CD4-positive, alpha-beta T cell treated with Interleukin-15 for 4 hours (primary cell): ENCODE measurements around the gene DOC2A.
A peak's percentile ranks its signal among the peaks of the same experiment; 100 is the strongest.

ENCODE experiments used
- DNase-seq: peaks from one replicate; pipeline ENCODE4 v3.0.0-alpha.2; 2020; ENCODE audit warnings: low spot score

DOC2A gene

GRCh38 chr16:29989111-29989858, 21.5 kb downstream of the DOC2A start:
- no peak for DNase-seq

- no peak for DNase-seq
Observed at GRCh38 chr16:29988346-29989075, 22.3 kb downstream of the DOC2A start.

- no peak for DNase-seq
Observed at GRCh38 chr16:29987371-29988085, 23.3 kb downstream of the DOC2A start.

DNA sequence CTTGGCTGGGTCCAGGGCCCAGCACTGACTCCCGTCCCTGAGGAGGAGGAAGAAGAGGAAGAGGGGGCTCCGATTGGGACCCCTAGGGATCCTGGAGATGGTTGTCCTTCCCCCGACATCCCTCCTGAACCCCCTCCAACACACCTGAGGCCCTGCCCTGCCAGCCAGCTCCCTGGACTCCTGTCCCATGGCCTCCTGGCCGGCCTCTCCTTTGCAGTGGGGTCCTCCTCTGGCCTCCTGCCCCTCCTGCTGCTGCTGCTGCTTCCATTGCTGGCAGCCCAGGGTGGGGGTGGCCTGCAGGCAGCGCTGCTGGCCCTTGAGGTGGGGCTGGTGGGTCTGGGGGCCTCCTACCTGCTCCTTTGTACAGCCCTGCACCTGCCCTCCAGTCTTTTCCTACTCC, 23.9 kb downstream of the DOC2A start:
- no peak for DNase-seq

GRCh38 chr16:29986231-29986630, 24.6 kb downstream of the DOC2A start:
- no peak for DNase-seq

GRCh38 chr16:29985271-29985811, 25.5 kb downstream of the DOC2A start:
- DNase-seq, result no peak

- no peak for DNase-seq
Observed at GRCh38 chr16:29984764-29985147, 26.1 kb downstream of the DOC2A start.

DNA sequence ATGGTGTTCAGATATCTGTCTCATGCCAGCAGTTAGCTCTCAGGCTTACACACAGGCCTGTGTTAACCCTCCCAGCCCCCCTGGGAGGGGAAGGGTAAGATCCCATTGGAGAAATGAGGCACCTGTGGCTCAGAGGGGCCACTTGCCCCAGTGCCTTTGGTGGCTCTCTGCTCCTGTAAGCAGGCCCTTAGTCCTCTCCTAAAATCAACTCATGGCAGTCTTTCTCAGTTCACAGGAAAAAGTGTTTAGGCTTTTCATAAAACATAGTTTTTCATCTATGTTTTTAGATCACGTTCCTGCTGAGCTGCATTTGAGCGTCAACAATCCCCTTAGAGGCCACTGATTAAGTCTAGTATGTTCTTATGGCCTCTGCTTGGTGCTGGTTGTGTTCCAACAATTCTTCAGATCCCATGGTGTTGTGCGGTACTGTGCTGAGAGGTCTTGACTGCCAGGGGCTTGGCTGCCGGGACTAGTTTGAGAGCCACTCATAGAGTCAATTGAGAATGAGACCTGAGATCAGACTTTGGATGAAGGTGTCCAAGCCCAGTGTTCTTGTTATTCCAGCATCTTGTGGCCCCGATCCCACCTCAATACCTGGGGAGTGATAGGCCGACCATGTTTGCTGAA, 26.6 kb downstream of the DOC2A start:
- DNase-seq, result no peak

GRCh38 chr16:29983420-29984136, 27.2 kb downstream of the DOC2A start:
- DNase-seq, result no peak

DNA sequence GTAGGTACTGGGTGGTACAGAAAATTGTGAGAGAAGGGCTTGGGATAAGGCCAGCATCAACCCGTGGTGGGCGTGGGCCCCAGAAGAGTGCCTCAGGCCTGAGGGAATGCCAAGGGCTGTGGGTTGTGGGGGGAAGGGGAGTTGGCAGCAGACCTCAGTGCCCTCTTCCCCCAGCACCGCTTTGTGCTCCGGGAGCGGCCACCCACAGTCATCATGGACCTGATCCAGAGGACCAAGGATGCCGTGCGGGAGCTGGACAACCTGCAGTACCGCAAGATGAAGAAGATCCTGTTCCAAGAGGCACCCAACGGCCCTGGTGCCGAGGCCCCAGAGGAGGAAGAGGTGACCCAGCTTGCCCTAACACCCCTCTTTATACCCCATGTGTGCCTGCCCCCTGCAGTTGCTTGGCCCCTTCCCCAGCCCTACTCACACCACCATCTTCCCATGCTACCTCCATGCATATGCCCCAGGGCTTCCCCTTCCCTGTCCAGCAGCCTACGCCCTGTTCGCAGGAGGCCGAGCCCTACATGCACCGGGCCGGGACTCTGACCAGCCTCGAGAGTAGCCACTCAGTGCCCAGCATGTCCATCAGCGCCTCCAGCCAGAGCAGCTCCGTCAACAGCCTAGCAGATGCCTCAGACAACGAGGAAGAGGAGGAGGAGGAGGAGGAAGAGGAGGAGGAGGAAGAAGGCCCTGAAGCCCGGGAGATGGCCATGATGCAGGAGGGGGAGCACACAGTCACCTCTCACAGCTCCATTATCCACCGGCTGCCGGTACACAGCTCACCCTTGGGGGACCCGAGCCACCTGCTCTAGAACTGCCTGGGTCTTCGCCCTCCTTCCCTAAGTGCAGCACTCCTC, 28.0 kb downstream of the DOC2A start:
- no peak for DNase-seq

GRCh38 chr16:29978564-29979270, 32.1 kb downstream of the DOC2A start:
- no peak for DNase-seq

GRCh38 chr16:29978081-29978480, 32.7 kb downstream of the DOC2A start:
- DNase-seq, result no peak

- no peak for DNase-seq
Observed at GRCh38 chr16:29977063-29977825, 33.6 kb downstream of the DOC2A start.

GRCh38 chr16:29975811-29976511, 34.9 kb downstream of the DOC2A start:
- no peak for DNase-seq

- no peak for DNase-seq
Observed at GRCh38 chr16:29975134-29975538, 35.7 kb downstream of the DOC2A start.

DNA sequence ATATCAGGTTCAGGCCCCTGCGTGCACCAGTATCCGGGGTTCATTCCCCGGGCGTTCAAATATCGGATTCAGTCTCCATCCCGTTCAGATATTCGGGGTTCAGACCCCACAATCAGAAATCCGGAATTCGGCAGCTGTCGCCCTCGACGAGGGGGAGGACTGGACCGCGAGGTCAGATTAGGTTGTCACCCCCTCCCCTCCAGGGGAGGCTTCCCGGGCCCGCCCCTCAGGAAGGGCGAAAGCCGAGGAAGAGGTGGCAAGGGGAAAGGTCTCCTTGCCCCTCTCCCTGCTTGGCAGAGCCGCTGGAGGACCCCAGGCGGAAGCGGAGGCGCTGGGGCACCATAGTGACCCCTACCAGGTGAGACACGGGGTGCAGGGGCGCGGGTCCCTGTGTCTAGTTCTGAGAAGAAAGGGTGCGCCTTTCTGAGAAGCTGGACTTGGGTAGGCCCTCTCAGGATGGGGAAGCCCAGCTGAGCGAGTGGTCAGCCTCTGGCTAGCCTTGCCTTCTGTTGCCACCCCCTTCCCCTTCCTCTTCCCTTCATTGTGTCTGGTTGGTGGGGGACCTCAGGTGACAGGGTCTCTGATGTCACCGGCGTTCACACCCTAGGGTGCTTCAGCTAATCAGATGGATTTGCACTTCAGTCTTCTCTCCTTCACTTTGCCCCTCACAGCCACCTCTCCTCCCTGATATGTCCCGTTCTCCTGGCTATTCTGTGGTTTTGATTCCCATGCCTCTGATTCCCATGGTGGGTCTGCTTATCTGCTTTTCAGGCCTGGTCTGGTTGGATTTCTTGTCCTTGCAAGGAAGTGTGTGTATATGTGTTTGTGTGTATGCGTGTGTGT, 36.3 kb downstream of the DOC2A start:
- peak; percentile 11 for DNase-seq

DNA sequence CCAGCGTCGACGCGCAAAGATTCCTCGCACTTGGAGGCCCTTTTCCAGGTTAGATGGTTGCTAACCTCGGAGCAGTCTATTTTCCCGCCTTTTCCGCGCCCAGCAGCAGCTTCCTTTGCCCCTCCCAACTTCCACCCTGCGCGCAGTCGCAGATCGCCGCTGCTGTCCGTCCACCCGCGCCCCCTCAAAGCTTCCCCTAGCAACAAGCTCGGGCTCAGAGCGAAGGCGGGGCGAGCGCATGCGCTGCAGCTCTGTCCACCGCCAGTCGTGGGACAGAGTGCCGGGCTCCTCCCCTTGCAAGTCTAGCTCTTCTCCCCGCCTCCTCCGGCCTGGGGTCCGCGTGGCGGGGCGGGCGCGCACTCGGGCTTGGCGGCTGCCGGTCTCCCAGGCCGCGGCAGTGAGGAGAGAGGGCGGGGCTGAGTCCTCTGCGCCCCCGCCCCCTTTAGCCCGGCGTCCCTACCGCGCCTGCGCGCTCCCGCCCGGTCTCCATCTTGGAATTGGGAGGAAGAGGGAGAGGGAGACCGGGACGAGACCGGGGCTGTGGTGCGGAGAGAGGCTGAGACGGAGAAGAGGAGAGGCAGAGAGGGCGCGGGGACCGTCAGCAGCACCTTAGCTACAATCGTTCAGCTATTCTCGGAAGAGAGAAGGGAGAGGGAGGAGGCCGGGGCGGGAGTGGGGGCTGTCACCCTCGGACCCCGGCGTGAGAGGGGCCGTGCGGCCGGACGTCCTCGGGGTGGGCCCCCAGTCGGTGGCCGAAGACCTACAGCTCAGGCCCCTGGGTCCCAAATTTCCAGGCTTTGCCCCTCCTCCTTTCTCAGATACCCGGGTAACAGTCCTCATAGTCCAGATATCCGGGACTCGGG, 37.2 kb downstream of the DOC2A start, which contains the start of gene TAOK2:
TAOK2 (plus strand) TSS at position 485 of the 863 bp plus-strand sequence. CDS start 3,905 bp downstream, outside the sequence.
- peak; percentile 97 for DNase-seq
